Karpas-422 (cell line): Measurements from ENCODE around the gene UHRF1. TPM values are rescaled to one million over a fixed set of nuclear protein-coding genes. Genes with fewer than 3 reads are reported as not detected.
"Not testable (repeated sequence)": the region's sequence is repeated elsewhere in the genome, so short reads cannot be mapped to it uniquely, and the experiment has no call there.

Experiments
- DNase-seq: peaks from one replicate; pipeline ENCODE4 v3.0.0-alpha.2; 2015
- H2AFZ ChIP-seq: fragments of 200-600 bp; sonication (generic); 2 replicates; pipeline ENCODE4 v1.6.1; 2014; ENCODE audit warnings: antibody characterized with exemption, low read length, mixed read lengths
- H3K27ac ChIP-seq: fragments of 200-600 bp; sonication (generic); 2 replicates; pipeline ENCODE4 v1.5.1; 2014; ENCODE audit warnings: mild to moderate bottlenecking, low read length, moderate library complexity
- H3K27me3 ChIP-seq: fragments of 200-600 bp; sonication (generic); 2 replicates; pipeline ENCODE4 v1.6.1; 2014; ENCODE audit warnings: low read length, mixed read lengths
- H3K36me3 ChIP-seq: fragments of 200-600 bp; sonication (generic); 2 replicates; pipeline ENCODE4 v1.6.1; 2014; ENCODE audit warnings: low read length, mixed read lengths; ENCODE audit not compliant: insufficient read depth
- H3K4me1 ChIP-seq: fragments of 200-600 bp; sonication (generic); 2 replicates; pipeline ENCODE4 v1.6.1; 2014; ENCODE audit warnings: mild to moderate bottlenecking, low read length, mixed read lengths
- H3K4me2 ChIP-seq: fragments of 200-600 bp; sonication (generic); 2 replicates; pipeline ENCODE4 v1.6.1; 2014; ENCODE audit warnings: low read length, low read depth, mild to moderate bottlenecking; ENCODE audit not compliant: poor library complexity, severe bottlenecking
- H3K4me3 ChIP-seq: fragments of 200-600 bp; sonication (generic); 2 replicates; pipeline ENCODE4 v1.5.1; 2014; ENCODE audit warnings: mild to moderate bottlenecking, antibody characterized with exemption, low read length, mixed read lengths
- H3K79me2 ChIP-seq: fragments of 200-600 bp; sonication (generic); 2 replicates; pipeline ENCODE4 v1.6.1; 2014; ENCODE audit warnings: mild to moderate bottlenecking, low read length, mixed read lengths
- H3K9ac ChIP-seq: fragments of 200-600 bp; sonication (generic); 2 replicates; pipeline ENCODE4 v1.6.0; 2014; ENCODE audit warnings: low read length
- H3K9me2 ChIP-seq: fragments of 200-600 bp; sonication (generic), shearing (Covaris generic); replicated peaks from 2 replicates; pipeline ENCODE4 v1.6.0; 2014; ENCODE audit warnings: mild to moderate bottlenecking, low read length, moderate library complexity; ENCODE audit not compliant: insufficient read depth
- H3K9me3 ChIP-seq: fragments of 300-700, 200-600 bp; sonication (generic); 2 replicates; pipeline ENCODE4 v1.6.1; 2014; ENCODE audit warnings: low read length, mixed read lengths
- H4K20me1 ChIP-seq: fragments of 200-600 bp; sonication (generic); 2 replicates; pipeline ENCODE4 v1.6.1; 2014; ENCODE audit warnings: mild to moderate bottlenecking, antibody characterized with exemption, low read length, low read depth; ENCODE audit not compliant: insufficient read depth
- total RNA-seq: library from RNA; depleted of rRNA; stranded (reverse); fragments of >200 nt; shearing (Covaris generic); gene quantifications from 2 replicates; pipeline ENCODE4 v1.2.3, GENCODE V29; 2014; ENCODE audit warnings: low replicate concordance

Gene UHRF1
- total RNA-seq, 1 experiment from 2014 or later: 13.6 TPM

DNA sequence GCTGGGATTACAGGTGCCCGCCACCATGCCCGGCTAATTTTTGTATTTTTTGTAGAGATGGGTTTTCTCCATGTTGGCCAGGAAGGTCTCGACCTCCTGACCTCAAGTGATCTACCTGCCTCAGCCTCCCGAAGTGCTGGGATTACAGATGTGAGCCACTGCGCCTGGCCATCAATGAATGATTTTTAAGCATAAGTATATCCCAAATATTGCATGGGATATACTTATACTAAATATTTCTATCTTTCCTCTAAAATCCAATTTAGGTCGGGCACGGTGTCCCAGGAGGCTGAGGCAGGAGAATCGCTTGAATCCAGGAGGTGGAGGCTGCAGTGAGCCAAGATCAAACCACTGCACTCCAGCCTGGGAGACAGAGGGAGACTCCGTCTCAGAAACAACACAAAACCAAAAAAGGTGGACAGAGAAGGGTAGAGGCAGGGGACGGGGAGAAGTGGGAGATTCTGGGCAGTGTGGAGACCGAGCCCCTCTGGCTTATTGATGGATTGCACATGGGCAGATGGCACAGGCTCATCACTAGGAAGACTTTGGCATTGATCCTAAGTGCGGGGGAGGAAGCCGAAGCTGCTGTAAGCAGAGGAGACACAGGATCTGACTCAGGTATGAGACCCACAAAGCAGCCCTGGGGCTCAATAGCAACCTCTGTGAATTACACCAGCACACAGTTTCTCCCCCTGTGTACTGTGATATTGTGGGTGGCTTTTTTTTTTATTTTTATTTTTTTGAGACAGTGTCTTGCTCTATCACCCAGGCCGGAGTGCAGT is 20.1 kb upstream of the UHRF1 start:
- Histone ChIP-seq H3K9me2 (no peaks in the 10 kb centered on the region), H3K9ac (no peak overlapping the region), H3K4me2 (no peak overlapping the region), H2AFZ (no peak overlapping the region), H4K20me1 (no peaks in the 10 kb centered on the region), H3K27ac (no peak overlapping the region), H3K36me3 (no peaks in the 10 kb centered on the region), H3K4me3 (no peak overlapping the region), H3K9me3 (no peaks in the 10 kb centered on the region), H3K27me3 (no peaks in the 10 kb centered on the region), H3K4me1 (no peaks in the 10 kb centered on the region), H3K79me2 (no peaks in the 10 kb centered on the region)
- DNase-seq: no peak

DNA sequence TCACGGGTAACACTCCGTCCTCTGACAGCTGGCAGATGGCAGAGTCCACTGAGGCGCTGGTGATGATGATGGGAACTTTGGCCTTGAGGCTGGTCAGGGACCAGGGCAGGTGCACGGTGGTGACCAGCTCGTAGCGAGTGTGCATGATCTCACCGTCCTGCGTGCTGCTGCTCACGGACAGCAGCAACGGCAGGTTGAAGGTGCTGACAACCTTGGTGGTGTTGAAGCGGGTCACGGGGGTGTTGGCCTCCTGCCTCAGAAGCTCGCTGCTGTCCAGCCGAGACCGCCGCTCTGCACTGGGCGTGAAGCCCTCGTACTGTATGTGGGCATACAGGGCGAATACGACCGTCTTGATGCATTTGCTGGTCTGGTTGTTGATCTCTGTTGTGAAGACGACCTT is 18.2 kb upstream of the UHRF1 start:
- Histone ChIP-seq H3K4me2 (no peak overlapping the region), H3K79me2 (no peaks in the 10 kb centered on the region), H3K27ac (no peak overlapping the region), H3K4me1 (no peaks in the 10 kb centered on the region), H3K9me2 (no peaks in the 10 kb centered on the region), H4K20me1 (no peaks in the 10 kb centered on the region), H3K9ac (no peak overlapping the region), H3K4me3 (no peak overlapping the region), H3K9me3 (no peaks in the 10 kb centered on the region), H3K36me3 (no peaks in the 10 kb centered on the region), H3K27me3 (no peaks in the 10 kb centered on the region), H2AFZ (no peak overlapping the region)
- no peak for DNase-seq

DNA sequence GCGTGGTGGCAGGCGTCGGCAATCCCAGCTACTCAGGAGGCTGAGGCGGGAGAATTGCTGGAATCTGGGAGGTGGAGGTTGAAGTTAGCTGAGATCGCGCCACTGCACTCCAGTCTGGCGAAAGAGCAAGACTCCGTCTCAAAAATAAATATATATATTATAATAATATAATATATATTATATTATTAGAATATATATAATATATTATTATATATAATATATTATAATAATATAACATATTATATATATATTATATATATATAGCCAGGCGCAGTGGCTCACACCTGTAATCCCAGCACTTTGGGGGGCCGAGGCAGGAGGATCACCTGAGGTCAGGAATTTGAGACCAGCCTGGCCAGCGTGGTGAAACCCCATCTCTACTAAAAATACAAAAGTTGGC is 16.3 kb upstream of the UHRF1 start:
- H3K27me3 ChIP-seq, H3K9me3 ChIP-seq, DNase-seq, H3K4me2 ChIP-seq, H3K79me2 ChIP-seq, H4K20me1 ChIP-seq, H3K36me3 ChIP-seq, H2AFZ ChIP-seq, H3K9me2 ChIP-seq, H3K9ac ChIP-seq, H3K4me1 ChIP-seq, H3K27ac ChIP-seq, H3K4me3 ChIP-seq: not testable (repeated sequence)

GRCh38 chr19:4896372-4896771 is 12.9 kb upstream of the UHRF1 start:
- no peaks in the 10 kb centered on the region for H3K36me3 ChIP-seq
- no peaks in the 10 kb centered on the region for H3K9me2 ChIP-seq
- no peaks in the 10 kb centered on the region for H3K27me3 ChIP-seq
- H3K9ac ChIP-seq: no peak overlapping the region
- DNase-seq: no peak
- no peak overlapping the region for H3K27ac ChIP-seq
- no peaks in the 10 kb centered on the region for H3K4me1 ChIP-seq
- H3K4me2 ChIP-seq: no peak overlapping the region
- no peak overlapping the region for H3K4me3 ChIP-seq
- no peak overlapping the region for H2AFZ ChIP-seq
- no peaks in the 10 kb centered on the region for H3K9me3 ChIP-seq
- H3K79me2 ChIP-seq: no peaks in the 10 kb centered on the region
- H4K20me1 ChIP-seq: no peaks in the 10 kb centered on the region

GRCh38 chr19:4897146-4897545 is 12.2 kb upstream of the UHRF1 start:
- Histone ChIP-seq H3K79me2 (no peaks in the 10 kb centered on the region), H3K9me2 (no peaks in the 10 kb centered on the region), H3K4me1 (no peaks in the 10 kb centered on the region), H2AFZ (no peak overlapping the region), H3K4me3 (no peak overlapping the region), H3K9me3 (no peaks in the 10 kb centered on the region), H3K4me2 (no peak overlapping the region), H3K9ac (no peak overlapping the region), H4K20me1 (no peaks in the 10 kb centered on the region), H3K36me3 (no peaks in the 10 kb centered on the region), H3K27me3 (no peaks in the 10 kb centered on the region), H3K27ac (no peak overlapping the region)
- no peak for DNase-seq

DNA sequence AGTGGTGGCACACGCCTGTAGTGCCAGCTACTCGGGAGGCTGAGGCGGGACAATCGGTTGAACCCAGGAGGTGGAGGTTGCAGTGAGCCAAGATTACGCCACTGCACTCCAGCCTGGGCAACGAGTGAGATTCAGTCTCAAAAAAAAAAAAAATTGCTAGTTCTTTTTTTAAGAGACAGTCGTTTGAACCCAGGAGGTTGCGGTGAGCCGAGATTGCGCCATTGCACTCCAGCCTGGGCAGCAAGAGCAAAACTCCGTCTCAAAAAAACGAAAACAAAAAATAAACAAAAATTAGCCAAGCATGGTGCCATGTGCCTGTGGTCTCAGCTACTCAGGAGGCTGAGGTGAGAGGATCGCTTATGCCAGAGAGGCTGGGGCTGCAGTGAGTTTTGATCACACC is 8.4 kb upstream of the UHRF1 start:
- not testable (repeated sequence) for H3K79me2 ChIP-seq, H3K4me1 ChIP-seq, H3K4me2 ChIP-seq, H3K9ac ChIP-seq, H3K4me3 ChIP-seq, H3K27me3 ChIP-seq, H3K36me3 ChIP-seq, H4K20me1 ChIP-seq, H2AFZ ChIP-seq, H3K27ac ChIP-seq, DNase-seq, H3K9me2 ChIP-seq, H3K9me3 ChIP-seq

DNA sequence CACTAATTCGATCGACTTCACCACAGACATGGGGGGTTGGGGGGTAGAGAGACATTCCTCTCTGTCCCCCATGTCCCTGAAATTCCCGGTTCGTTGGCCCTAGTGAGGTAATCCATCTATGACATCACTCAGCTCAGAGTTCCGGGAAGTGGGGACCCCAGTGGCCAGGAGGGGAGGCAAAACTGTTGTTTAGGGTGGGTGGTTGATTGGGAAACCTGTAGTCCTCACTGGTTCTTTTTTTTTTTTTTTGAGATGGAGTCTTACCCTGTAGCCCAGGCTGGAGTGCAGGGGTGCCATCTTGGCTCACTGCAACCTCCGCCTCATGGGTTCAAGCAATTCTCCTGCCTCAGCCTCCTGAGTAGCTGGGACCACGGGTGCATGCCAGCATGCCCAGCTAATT is 6.5 kb upstream of the UHRF1 start, which contains the start of gene ARRDC5:
Gene ARRDC5, minus strand, starts transcription at position 101 of the 400 bp plus-strand sequence. Its CDS starts 71 bp downstream, at position 30.
- H3K9me3 ChIP-seq: no peaks in the 10 kb centered on the region

GRCh38 chr19:4904481-4904880 is 4.8 kb upstream of the UHRF1 start:
- H3K9me2 ChIP-seq: no peaks in the 10 kb centered on the region
- no peak overlapping the region for H3K9ac ChIP-seq
- no peaks in the 10 kb centered on the region for H4K20me1 ChIP-seq
- no peak overlapping the region for H3K4me3 ChIP-seq
- no peak for DNase-seq
- no peak overlapping the region for H3K4me2 ChIP-seq
- no peak overlapping the region for H2AFZ ChIP-seq
- H3K9me3 ChIP-seq: no peaks in the 10 kb centered on the region
- peaks cover 11% of the 10 kb centered on the region for H3K4me1 ChIP-seq
- no peaks in the 10 kb centered on the region for H3K27me3 ChIP-seq
- no peak overlapping the region for H3K27ac ChIP-seq
- no peaks in the 10 kb centered on the region for H3K79me2 ChIP-seq
- H3K36me3 ChIP-seq: no peaks in the 10 kb centered on the region

More for the DNA sequence above, 6.5 kb upstream of the UHRF1 start, which contains the start of gene ARRDC5:
- no peaks in the 10 kb centered on the region for H3K9me2 ChIP-seq
- H3K27ac ChIP-seq: no peak within 1 kb of the TSS
- H3K79me2 ChIP-seq: no peaks in the 10 kb centered on the region
- H4K20me1 ChIP-seq: no peaks in the 10 kb centered on the region
- H3K4me1 ChIP-seq: no peaks in the 10 kb centered on the region
- no peak within 1 kb of the TSS for H3K4me2 ChIP-seq
- no peak within 1 kb of the TSS for H2AFZ ChIP-seq
- no peak within 1 kb of the TSS for H3K4me3 ChIP-seq
- no peak for DNase-seq
- no peak within 1 kb of the TSS for H3K9ac ChIP-seq
- no peaks in the 10 kb centered on the region for H3K27me3 ChIP-seq
- no peaks in the 10 kb centered on the region for H3K36me3 ChIP-seq
